ENCODE data around the gene PTPRN2. TPM values are rescaled to one million over a fixed set of nuclear protein-coding genes. Genes with fewer than 3 reads are reported as not detected.

The PTPRN2 gene
- total RNA-seq, 1 experiment from 2014 or later = 2.1 TPM

DNA sequence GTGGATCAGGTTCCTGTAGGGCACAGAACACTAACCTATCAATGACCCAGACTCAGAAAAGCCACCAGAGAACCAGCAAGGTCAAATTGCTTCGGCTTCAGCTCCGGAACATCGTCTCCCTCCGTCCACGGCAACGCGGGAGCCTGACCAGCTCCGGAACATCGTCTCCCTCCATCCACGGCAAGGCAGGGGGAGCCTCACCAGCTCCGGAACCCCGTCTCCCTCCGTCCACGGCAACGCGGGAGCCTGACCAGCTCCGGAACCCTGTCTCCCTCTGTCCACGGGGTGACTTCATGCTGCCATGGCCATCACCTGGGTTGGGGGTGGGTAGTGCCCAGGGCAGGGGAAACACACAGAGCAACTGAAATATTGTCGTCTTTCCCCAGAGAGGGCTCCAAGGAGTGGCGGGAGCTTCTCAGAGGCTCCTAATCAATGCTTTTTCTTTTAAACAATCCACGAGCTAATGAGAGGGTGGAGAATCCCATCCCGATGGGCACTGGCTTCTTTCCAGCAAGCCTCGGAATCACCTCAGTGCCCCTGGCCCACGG lies 847.3 kb downstream of the PTPRN2 start:
- H3K4me3 ChIP-seq (replicated peaks in 1 of 2; ENCODE audit: low read depth in 1 of 2, low read length in 2 of 2) = no peak overlapping the region

GRCh38 chr7:157739650-157740049 lies 848.0 kb downstream of the PTPRN2 start:
- Histone ChIP-seq H2AFZ (ENCODE audit: low read depth, low read length, poor library complexity, severe bottlenecking) (no peak overlapping the region), H3K4me1 (ENCODE audit: control insufficient read depth in 1 of 2, insufficient read depth in 2 of 2, low read length in 2 of 2) (no peaks in the 10 kb centered on the region), H3K27ac (ENCODE audit: low read depth, low read length) (no peak overlapping the region), H3K9me3 (ENCODE audit: control insufficient read depth in 1 of 2, insufficient read depth in 1 of 2, low read depth in 1 of 2, low read length in 2 of 2) (no peaks in the 10 kb centered on the region), H3K9ac (ENCODE audit: low read length) (no peak overlapping the region), H3K4me2 (ENCODE audit: low read length) (no peak overlapping the region), H3K4me3 (replicated peaks in 1 of 2; ENCODE audit: low read depth in 1 of 2, low read length in 2 of 2) (no peak overlapping the region), H4K20me1 (ENCODE audit: insufficient read depth) (no peaks in the 10 kb centered on the region), H3K9me2 (ENCODE audit: insufficient read depth) (no peaks in the 10 kb centered on the region), H3K27me3 (ENCODE audit: insufficient read depth, low read length) (peaks cover 23% of the 10 kb centered on the region; the same call in 1 of the 2 replicates), H3K36me3 (ENCODE audit: control insufficient read depth in 1 of 2, insufficient read depth in 2 of 2, low read length in 2 of 2) (no peaks in the 10 kb centered on the region), H3K79me2 (ENCODE audit: insufficient read depth, low read length) (no peaks in the 10 kb centered on the region)
- CTCF ChIA-PET = no interaction called here
- POLR2A ChIA-PET = no interaction called here
- RAD21 ChIA-PET (ENCODE audit: low non-redundant PET in 1 of 2, low total read pairs in 2 of 2, uncharacterized antibody in 2 of 2, unreplicated experiment in 2 of 2) = no interaction called here
- intact Hi-C loops (cut with micrococcal nuclease) = no loop called here
- DNase-seq (ENCODE audit: low read depth, low spot score) (no peak), ATAC-seq (no peak)
- no TSS peak for BruUV-seq (replicated peaks)
- TF ChIP-seq CBX3 (IDR thresholded peaks at IDR 0.05; ENCODE audit: low read depth) (no peak), YY1 (IDR thresholded peaks at IDR 0.05; ENCODE audit: extremely low read depth, insufficient replicate concordance, low read depth, low read length) (no peak), JUND (IDR thresholded peaks at IDR 0.05) (no peak), SIN3A (IDR thresholded peaks at IDR 0.05; ENCODE audit: low read depth) (no peak), ZFX (IDR thresholded peaks at IDR 0.05) (no peak), REST (IDR thresholded peaks at IDR 0.05; ENCODE audit: low read depth) (no peak), POLR2A (IDR thresholded peaks at IDR 0.05; ENCODE audit: borderline replicate concordance, extremely low read depth, insufficient read depth, insufficient read length) (no peak), RAD21 (IDR thresholded peaks at IDR 0.05; ENCODE audit: low read depth) (no peak), CEBPB (IDR thresholded peaks at IDR 0.05; ENCODE audit: low read depth) (no peak), EZH2 (IDR thresholded peaks at IDR 0.05) (no peak), EZH2phosphoT487 (IDR thresholded peaks at IDR 0.05; ENCODE audit: borderline replicate concordance) (no peak), TCF7L2 (IDR thresholded peaks at IDR 0.05; ENCODE audit: borderline replicate concordance, extremely low read depth, insufficient read depth, insufficient read length) (no peak), FOSL1 (IDR thresholded peaks at IDR 0.05; ENCODE audit: low read depth) (no peak), SP1 (IDR thresholded peaks at IDR 0.05; ENCODE audit: low read depth) (no peak), ATF3 (IDR thresholded peaks at IDR 0.05) (no peak)
- TF ChIP-seq, protein P1, sequence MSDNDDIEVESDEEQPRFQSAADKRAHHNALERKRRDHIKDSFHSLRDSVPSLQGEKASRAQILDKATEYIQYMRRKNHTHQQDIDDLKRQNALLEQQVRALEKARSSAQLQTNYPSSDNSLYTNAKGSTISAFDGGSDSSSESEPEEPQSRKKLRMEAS (IDR thresholded peaks at IDR 0.05) = no peak

More for the DNA sequence above, 847.3 kb downstream of the PTPRN2 start:
- ChIA-PET POLR2A (no interaction called here), RAD21 (ENCODE audit: low non-redundant PET in 1 of 2, low total read pairs in 2 of 2, uncharacterized antibody in 2 of 2, unreplicated experiment in 2 of 2) (no interaction called here), CTCF (no interaction called here)
- Histone ChIP-seq H3K4me1 (ENCODE audit: control insufficient read depth in 1 of 2, insufficient read depth in 2 of 2, low read length in 2 of 2) (no peaks in the 10 kb centered on the region), H4K20me1 (ENCODE audit: insufficient read depth) (no peaks in the 10 kb centered on the region), H3K4me2 (ENCODE audit: low read length) (no peak overlapping the region), H3K36me3 (ENCODE audit: control insufficient read depth in 1 of 2, insufficient read depth in 2 of 2, low read length in 2 of 2) (no peaks in the 10 kb centered on the region), H3K9me2 (ENCODE audit: insufficient read depth) (no peaks in the 10 kb centered on the region), H3K79me2 (ENCODE audit: insufficient read depth, low read length) (no peaks in the 10 kb centered on the region), H3K9ac (ENCODE audit: low read length) (no peak overlapping the region), H3K9me3 (ENCODE audit: control insufficient read depth in 1 of 2, insufficient read depth in 1 of 2, low read depth in 1 of 2, low read length in 2 of 2) (no peaks in the 10 kb centered on the region), H2AFZ (ENCODE audit: low read depth, low read length, poor library complexity, severe bottlenecking) (no peak overlapping the region), H3K27me3 (ENCODE audit: insufficient read depth, low read length) (peaks cover 19% of the 10 kb centered on the region; the same call in 1 of the 2 replicates), H3K27ac (ENCODE audit: low read depth, low read length) (no peak overlapping the region)
- DNase-seq (ENCODE audit: low read depth, low spot score) = no peak
- TF ChIP-seq YY1 (IDR thresholded peaks at IDR 0.05; ENCODE audit: extremely low read depth, insufficient replicate concordance, low read depth, low read length) = no peak
- no peak for TF ChIP-seq EZH2phosphoT487 (IDR thresholded peaks at IDR 0.05; ENCODE audit: borderline replicate concordance)
- no peak for TF ChIP-seq ZNF274 (IDR thresholded peaks at IDR 0.05; ENCODE audit: low read depth, low read length)
- TF ChIP-seq EGR1 (IDR thresholded peaks at IDR 0.05; ENCODE audit: low read depth) = no peak
- intact Hi-C loops (cut with micrococcal nuclease) = no loop called here
- BruUV-seq (replicated peaks) = no TSS peak
- ATAC-seq = no peak
